HCT116 (cell line): Measurements from ENCODE around the gene CSF3R. TPM values are rescaled to one million over a fixed set of nuclear protein-coding genes. Genes with fewer than 3 reads are reported as not detected.

Experiments
- ATAC-seq: fragments of 200-7000 bp; cut with Tn5 transposase; 2 replicates; pipeline ENCODE4 v1.9.1; 2020; ENCODE audit warnings: mild to moderate bottlenecking, moderate library complexity
- BruUV-seq: library from RNA; stranded (reverse); fragments of 400-500 nt; replicated peaks from 2 replicates; lab custom pipeline; 2021; lab: Mats Ljungman, UMichigan
- CTCF ChIA-PET: fragments of 300-600 bp; sonication (Branson Sonifier 250); formaldehyde crosslinking; loops from one replicate; lab custom pipeline; 2021; ENCODE audit warnings: antibody characterized with exemption; lab: Charles Lee
- POLR2A ChIA-PET: fragments of 300-600, 350-600 bp; sonication (Branson Sonifier 250); formaldehyde crosslinking; loops from one replicate; lab custom pipeline; 2021; ENCODE audit warnings: antibody characterized with exemption; lab: Charles Lee
- RAD21 ChIA-PET, 2 experiments: fragments of 300-600 bp; sonication (Branson Sonifier 250); formaldehyde crosslinking; loops; one replicate each; lab custom pipeline; 2023; ENCODE audit warnings: low total read pairs in 2 of 2; ENCODE audit not compliant: uncharacterized antibody in 2 of 2, unreplicated experiment in 2 of 2, low non-redundant PET in 1 of 2; lab: Charles Lee
- DNase-seq: peaks from one replicate; pipeline ENCODE4 v3.0.0-alpha.2; 2010; ENCODE audit warnings: low read depth, low spot score
- H2AFZ ChIP-seq: fragments of 200-600 bp; shearing (Covaris generic), sonication (generic); 2 replicates; pipeline ENCODE4 v1.6.1; 2017; ENCODE audit warnings: low read depth, mixed run types, mixed read lengths, antibody characterized with exemption, low read length; ENCODE audit not compliant: poor library complexity, severe bottlenecking
- H3K27ac ChIP-seq: 2 replicates; pipeline ENCODE4 v1.5.1; 2012; ENCODE audit warnings: low read depth, low read length
- H3K27me3 ChIP-seq: fragments of 200-600 bp; sonication (generic); 2 replicates; pipeline ENCODE4 v1.6.1; 2016; ENCODE audit warnings: mixed run types, low read length, mixed read lengths; ENCODE audit not compliant: insufficient read depth
- H3K36me3 ChIP-seq, 2 experiments: fragments of 200-500 bp in 1 of 2; fragments of 200-600 bp in 1 of 2; sonication (Bioruptor generic) in 1 of 2; sonication (generic) in 1 of 2; 2 replicates each; pipeline versions ENCODE4 v1.5.1 to v1.6.1; 2014 to 2016; ENCODE audit warnings: low read length in 2 of 2, inconsistent platforms in 1 of 2, mixed read lengths in 1 of 2, mixed run types in 1 of 2; ENCODE audit not compliant: insufficient read depth in 2 of 2, control insufficient read depth in 1 of 2
- H3K4me1 ChIP-seq, 2 experiments: fragments of 200-600 bp in 1 of 2; sonication (generic) in 1 of 2; 2 replicates each; pipeline versions ENCODE4 v1.5.1 to v1.6.1; 2012 to 2017; ENCODE audit warnings: low read length in 2 of 2, inconsistent platforms in 1 of 2, mild to moderate bottlenecking in 1 of 2, mixed read lengths in 1 of 2, mixed run types in 1 of 2, moderate library complexity in 1 of 2; ENCODE audit not compliant: insufficient read depth in 2 of 2, control insufficient read depth in 1 of 2
- H3K4me2 ChIP-seq: fragments of 200-600 bp; sonication (generic); 2 replicates; pipeline ENCODE4 v1.6.1; 2017; ENCODE audit warnings: mixed run types, low read length, mixed read lengths
- H3K4me3 ChIP-seq, 2 experiments: fragments of 200-600 bp in 1 of 2; sonication (generic) in 1 of 2; replicated peaks in 1 of 2; 2 replicates each; pipeline ENCODE4 v1.5.1; 2011 to 2016; ENCODE audit warnings: low read length in 2 of 2, control low read depth in 1 of 2, low read depth in 1 of 2, mild to moderate bottlenecking in 1 of 2, mixed read lengths in 1 of 2, mixed run types in 1 of 2
- H3K79me2 ChIP-seq: fragments of 200-600 bp; sonication (generic); 2 replicates; pipeline ENCODE4 v1.6.1; 2017; ENCODE audit warnings: mild to moderate bottlenecking, mixed run types, low read length, moderate library complexity, mixed read lengths; ENCODE audit not compliant: insufficient read depth
- H3K9ac ChIP-seq: fragments of 200-600 bp; sonication (generic); 2 replicates; pipeline ENCODE4 v1.6.1; 2016; ENCODE audit warnings: low read length, mixed read lengths
- H3K9me2 ChIP-seq: fragments of 200-600 bp; sonication (generic), shearing (Covaris generic); 2 replicates; pipeline ENCODE4 v1.6.1; 2017; ENCODE audit warnings: mixed run types, mild to moderate bottlenecking, moderate library complexity; ENCODE audit not compliant: insufficient read depth
- H3K9me3 ChIP-seq, 2 experiments: fragments of 200-500 bp in 1 of 2; fragments of 200-600 bp in 1 of 2; sonication (Bioruptor generic) in 1 of 2; sonication (generic) in 1 of 2; 2 replicates each; pipeline ENCODE4 v1.6.1; 2014 to 2017; ENCODE audit warnings: low read length in 2 of 2, mixed read lengths in 2 of 2, inconsistent platforms in 1 of 2, low read depth in 1 of 2, mild to moderate bottlenecking in 1 of 2, mixed run types in 1 of 2, moderate library complexity in 1 of 2; ENCODE audit not compliant: control insufficient read depth in 1 of 2, insufficient read depth in 1 of 2
- H4K20me1 ChIP-seq: fragments of 200-600 bp; sonication (generic), shearing (Covaris generic); 2 replicates; pipeline ENCODE4 v1.6.1; 2017; ENCODE audit warnings: mixed run types, mild to moderate bottlenecking, moderate library complexity; ENCODE audit not compliant: insufficient read depth
- CEBPB ChIP-seq: IDR thresholded peaks from 2 replicates; pipeline ENCODE4 v1.6.1; 2012; ENCODE audit warnings: low read depth
- ELF1 ChIP-seq: IDR thresholded peaks from 2 replicates; pipeline ENCODE4 v1.6.1; 2012; ENCODE audit warnings: low read depth, borderline replicate concordance
- EZH2 ChIP-seq: fragments of 200-600 bp; sonication (generic); IDR thresholded peaks from 2 replicates; pipeline ENCODE4 v1.6.1; 2017; ENCODE audit warnings: antibody characterized with exemption, mixed run types
- FOSL1 ChIP-seq: IDR thresholded peaks from 2 replicates; pipeline ENCODE4 v1.6.1; 2012; ENCODE audit warnings: low read depth
- JUND ChIP-seq: IDR thresholded peaks from 2 replicates; pipeline ENCODE4 v1.6.1; 2012
- MAX ChIP-seq: IDR thresholded peaks from 2 replicates; pipeline ENCODE4 v1.6.1; 2012
- POLR2AphosphoS5 ChIP-seq: IDR thresholded peaks from 2 replicates; pipeline ENCODE4 v1.6.1; 2011; ENCODE audit warnings: mild to moderate bottlenecking, low read depth, low read length, moderate library complexity
- SIN3A ChIP-seq: IDR thresholded peaks from 2 replicates; pipeline ENCODE4 v1.6.1; 2012; ENCODE audit warnings: low read depth
- SRF ChIP-seq: IDR thresholded peaks from 2 replicates; pipeline ENCODE4 v1.6.1; 2012; ENCODE audit warnings: low read depth
- TCF7L2 ChIP-seq: IDR thresholded peaks from 2 replicates; pipeline ENCODE4 v1.7.0; 2011; ENCODE audit warnings: borderline replicate concordance, inconsistent platforms; ENCODE audit not compliant: insufficient read depth, insufficient read length; ENCODE audit errors: extremely low read depth
- ZFX ChIP-seq: fragments of 450-650 bp; IDR thresholded peaks from 2 replicates; pipeline ENCODE4 v1.6.1; 2017
- ZNF274 ChIP-seq: fragments of 200-500 bp; sonication (Bioruptor generic); IDR thresholded peaks from 2 replicates; pipeline ENCODE4 v1.6.1; 2014; ENCODE audit warnings: mild to moderate bottlenecking, low read depth, low read length, inconsistent platforms
- intact Hi-C: fragments of 100-400 bp; cut with micrococcal nuclease; formaldehyde crosslinking; loops from 2 replicates; pipeline ENCODE4 v1.10.0; 2022
- total RNA-seq: library from RNA; stranded (reverse); gene quantifications from one replicate; pipeline ENCODE4 v1.2.1, GENCODE V29; 2021; ENCODE audit not compliant: unreplicated experiment
- TF ChIP-seq, protein P1 (sequence below): IDR thresholded peaks from 2 replicates; pipeline ENCODE4 v1.6.1; 2011; ENCODE audit warnings: mild to moderate bottlenecking, low read length, moderate library complexity; ENCODE audit not compliant: insufficient replicate concordance; ENCODE audit errors: extremely low read depth
- TF ChIP-seq, protein P2 (sequence below), 3 experiments: fragments of 200-600 bp in 1 of 3; sonication (generic) in 1 of 3; IDR thresholded peaks in 2 of 3; conservative IDR thresholded peaks in 1 of 3; 2 replicates each; pipeline ENCODE4 v1.5.1; 2012 to 2017; ENCODE audit warnings: low read depth in 2 of 3, low read length in 2 of 3, antibody characterized with exemption in 1 of 3, borderline replicate concordance in 1 of 3, control low read depth in 1 of 3, mild to moderate bottlenecking in 1 of 3, mixed read lengths in 1 of 3, mixed run types in 1 of 3, moderate library complexity in 1 of 3; ENCODE audit not compliant: insufficient read depth in 1 of 3

The CSF3R gene
- total RNA-seq, 1 experiment from 2014 or later = 0.32 TPM

- ATAC-seq (no peak), DNase-seq (no peak)
- no peaks in the 10 kb centered on the region for H4K20me1 ChIP-seq
- H3K4me3 ChIP-seq = no peak overlapping the region
- intact Hi-C loops = no loop called here
- H3K9me3 ChIP-seq = no peaks in the 10 kb centered on the region
- no peak overlapping the region for H3K4me2 ChIP-seq
- no peak overlapping the region for H3K27ac ChIP-seq
- no peaks in the 10 kb centered on the region for H3K9me2 ChIP-seq
- H3K36me3 ChIP-seq = peaks cover 23 to 58% of the 10 kb centered on the region in 2 experiments
- H3K9ac ChIP-seq = no peak overlapping the region
- POLR2A ChIA-PET = no interaction called here
- no peak for TF ChIP-seq ZFX
- no peak for TF ChIP-seq SIN3A
- TF ChIP-seq, protein P1, sequence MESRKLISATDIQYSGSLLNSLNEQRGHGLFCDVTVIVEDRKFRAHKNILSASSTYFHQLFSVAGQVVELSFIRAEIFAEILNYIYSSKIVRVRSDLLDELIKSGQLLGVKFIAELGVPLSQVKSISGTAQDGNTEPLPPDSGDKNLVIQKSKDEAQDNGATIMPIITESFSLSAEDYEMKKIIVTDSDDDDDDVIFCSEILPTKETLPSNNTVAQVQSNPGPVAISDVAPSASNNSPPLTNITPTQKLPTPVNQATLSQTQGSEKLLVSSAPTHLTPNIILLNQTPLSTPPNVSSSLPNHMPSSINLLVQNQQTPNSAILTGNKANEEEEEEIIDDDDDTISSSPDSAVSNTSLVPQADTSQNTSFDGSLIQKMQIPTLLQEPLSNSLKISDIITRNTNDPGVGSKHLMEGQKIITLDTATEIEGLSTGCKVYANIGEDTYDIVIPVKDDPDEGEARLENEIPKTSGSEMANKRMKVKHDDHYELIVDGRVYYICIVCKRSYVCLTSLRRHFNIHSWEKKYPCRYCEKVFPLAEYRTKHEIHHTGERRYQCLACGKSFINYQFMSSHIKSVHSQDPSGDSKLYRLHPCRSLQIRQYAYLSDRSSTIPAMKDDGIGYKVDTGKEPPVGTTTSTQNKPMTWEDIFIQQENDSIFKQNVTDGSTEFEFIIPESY = no peak
- TF ChIP-seq JUND = no peak
- TF ChIP-seq CEBPB = no peak
- no peak for TF ChIP-seq EZH2
- RAD21 ChIA-PET = no interaction called here
- H3K27me3 ChIP-seq = no peaks in the 10 kb centered on the region
- peaks cover 13% of the 10 kb centered on the region for H3K79me2 ChIP-seq
- CTCF ChIA-PET = no interaction called here
- H2AFZ ChIP-seq = no peak overlapping the region
- no TSS peak for BruUV-seq
- peaks cover 0 to 12% of the 10 kb centered on the region in 2 experiments; a peak in 2 of 4 replicates for H3K4me1 ChIP-seq
Observed at GRCh38 chr1:36457691-36458090, 25.0 kb downstream of the CSF3R start.

GRCh38 chr1:36456391-36456928 lies 26.3 kb downstream of the CSF3R start:
- Histone ChIP-seq H3K4me1 (peaks cover 0 to 12% of the 10 kb centered on the region in 2 experiments; a peak in 2 of 4 replicates), H4K20me1 (no peaks in the 10 kb centered on the region), H3K9me3 (no peaks in the 10 kb centered on the region), H3K4me2 (no peak overlapping the region), H3K4me3 (no peak overlapping the region), H3K79me2 (peaks cover under 1% of the 10 kb centered on the region; the same call in 1 of the 2 replicates), H3K9ac (no peak overlapping the region), H2AFZ (no peak overlapping the region), H3K9me2 (no peaks in the 10 kb centered on the region), H3K27ac (no peak overlapping the region), H3K27me3 (no peaks in the 10 kb centered on the region), H3K36me3 (peaks cover 21 to 48% of the 10 kb centered on the region in 2 experiments)
- CTCF ChIA-PET = interaction anchor here (0.7 kb wide), 1 partner anchor 21 kb away, joined by 3 read pairs; no protein-coding TSS in a partner anchor
- intact Hi-C loops = no loop called here
- RAD21 ChIA-PET = no interaction called here
- no peak for ATAC-seq
- no peak for DNase-seq
- no TSS peak for BruUV-seq
- POLR2A ChIA-PET = no interaction called here
- TF ChIP-seq FOSL1 = no peak
- no peak for TF ChIP-seq ZNF274
- TF ChIP-seq, protein P1 = no peak
- TF ChIP-seq SRF = no peak
- no peak for TF ChIP-seq POLR2AphosphoS5
- no peak for TF ChIP-seq TCF7L2
- no peak for TF ChIP-seq ELF1
- TF ChIP-seq SIN3A = no peak
- TF ChIP-seq, protein P2, sequence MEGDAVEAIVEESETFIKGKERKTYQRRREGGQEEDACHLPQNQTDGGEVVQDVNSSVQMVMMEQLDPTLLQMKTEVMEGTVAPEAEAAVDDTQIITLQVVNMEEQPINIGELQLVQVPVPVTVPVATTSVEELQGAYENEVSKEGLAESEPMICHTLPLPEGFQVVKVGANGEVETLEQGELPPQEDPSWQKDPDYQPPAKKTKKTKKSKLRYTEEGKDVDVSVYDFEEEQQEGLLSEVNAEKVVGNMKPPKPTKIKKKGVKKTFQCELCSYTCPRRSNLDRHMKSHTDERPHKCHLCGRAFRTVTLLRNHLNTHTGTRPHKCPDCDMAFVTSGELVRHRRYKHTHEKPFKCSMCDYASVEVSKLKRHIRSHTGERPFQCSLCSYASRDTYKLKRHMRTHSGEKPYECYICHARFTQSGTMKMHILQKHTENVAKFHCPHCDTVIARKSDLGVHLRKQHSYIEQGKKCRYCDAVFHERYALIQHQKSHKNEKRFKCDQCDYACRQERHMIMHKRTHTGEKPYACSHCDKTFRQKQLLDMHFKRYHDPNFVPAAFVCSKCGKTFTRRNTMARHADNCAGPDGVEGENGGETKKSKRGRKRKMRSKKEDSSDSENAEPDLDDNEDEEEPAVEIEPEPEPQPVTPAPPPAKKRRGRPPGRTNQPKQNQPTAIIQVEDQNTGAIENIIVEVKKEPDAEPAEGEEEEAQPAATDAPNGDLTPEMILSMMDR (IDR thresholded peaks at IDR 0.05 in 2 of 3, conservative IDR thresholded peaks at IDR 0.05 in 1 of 3; ENCODE audit: borderline replicate concordance in 1 of 3, insufficient read depth in 1 of 3, low read depth in 2 of 3, low read length in 2 of 3) = no peak
- TF ChIP-seq MAX = no peak
